Measurements from ENCODE around the gene CARD14. TPM values are rescaled to one million over a fixed set of nuclear protein-coding genes. Genes with fewer than 3 reads are reported as not detected.

Gene CARD14
- total RNA-seq, 1 donor from 2014 or later: 1.1 TPM

GRCh38 chr17:80220736-80221215, 50.9 kb downstream of the CARD14 start:
- peak; percentile 11 for ATAC-seq
- peak overlapping the region; percentile 62 for H3K4me3 ChIP-seq
- peaks cover 3% of the 10 kb centered on the region for H3K36me3 ChIP-seq
- peaks cover 14% of the 10 kb centered on the region for H3K4me1 ChIP-seq
- H3K27me3 ChIP-seq: no peaks in the 10 kb centered on the region
- H3K9me3 ChIP-seq: no peaks in the 10 kb centered on the region
- no peak for DNase-seq
- intact Hi-C loops (cut with DNase I): no loop called here
- peak overlapping the region; percentile 83 for H3K27ac ChIP-seq
- no peak for TF ChIP-seq CTCF (IDR thresholded peaks at IDR 0.05)

- peak overlapping the region; percentile 83 for H3K27ac ChIP-seq
- no peaks in the 10 kb centered on the region for H3K9me3 ChIP-seq
- H3K36me3 ChIP-seq: no peaks in the 10 kb centered on the region
- peak overlapping the region; percentile 62 for H3K4me3 ChIP-seq
- ATAC-seq (no peak), DNase-seq (no peak)
- no peak for TF ChIP-seq CTCF (IDR thresholded peaks at IDR 0.05)
- H3K27me3 ChIP-seq: no peaks in the 10 kb centered on the region
- peaks cover 14% of the 10 kb centered on the region for H3K4me1 ChIP-seq
- intact Hi-C loops (cut with DNase I): no loop called here
Observed at GRCh38 chr17:80221351-80222105, 51.7 kb downstream of the CARD14 start.

- H3K9me3 ChIP-seq: no peaks in the 10 kb centered on the region
- no peak for TF ChIP-seq CTCF (IDR thresholded peaks at IDR 0.05)
- no peak overlapping the region for H3K27ac ChIP-seq
- DNase-seq: no peak
- no peak overlapping the region for H3K4me3 ChIP-seq
- H3K27me3 ChIP-seq: no peaks in the 10 kb centered on the region
- peaks cover 14% of the 10 kb centered on the region for H3K4me1 ChIP-seq
- peaks cover under 1% of the 10 kb centered on the region for H3K36me3 ChIP-seq
- ATAC-seq: no peak
- intact Hi-C loops (cut with DNase I): no loop called here
Observed at GRCh38 chr17:80222376-80223141, 52.7 kb downstream of the CARD14 start.

GRCh38 chr17:80223142-80223815, 53.4 kb downstream of the CARD14 start:
- no peaks in the 10 kb centered on the region for H3K27me3 ChIP-seq
- H3K4me3 ChIP-seq: no peak overlapping the region
- TF ChIP-seq CTCF (IDR thresholded peaks at IDR 0.05): no peak
- H3K9me3 ChIP-seq: no peaks in the 10 kb centered on the region
- intact Hi-C loops (cut with DNase I): no loop called here
- peaks cover 13% of the 10 kb centered on the region for H3K4me1 ChIP-seq
- ATAC-seq (no peak), DNase-seq (no peak)
- H3K36me3 ChIP-seq: peaks cover 7% of the 10 kb centered on the region
- H3K27ac ChIP-seq: no peak overlapping the region

GRCh38 chr17:80223838-80224497, 54.1 kb downstream of the CARD14 start:
- ATAC-seq (no peak), DNase-seq (no peak)
- H3K27ac ChIP-seq: no peak overlapping the region
- no peak for TF ChIP-seq CTCF (IDR thresholded peaks at IDR 0.05)
- no peak overlapping the region for H3K4me3 ChIP-seq
- H3K9me3 ChIP-seq: no peaks in the 10 kb centered on the region
- intact Hi-C loops (cut with DNase I): no loop called here
- H3K27me3 ChIP-seq: no peaks in the 10 kb centered on the region
- peaks cover 9% of the 10 kb centered on the region for H3K4me1 ChIP-seq
- H3K36me3 ChIP-seq: peaks cover 7% of the 10 kb centered on the region
